ENCODE data around the gene CD48.
A peak's percentile ranks its signal among the peaks of the same experiment; 100 is the strongest.
"Not testable (repeated sequence)": the region's sequence is repeated elsewhere in the genome, so short reads cannot be mapped to it uniquely, and the experiment has no call there.

CD48 gene

DNA sequence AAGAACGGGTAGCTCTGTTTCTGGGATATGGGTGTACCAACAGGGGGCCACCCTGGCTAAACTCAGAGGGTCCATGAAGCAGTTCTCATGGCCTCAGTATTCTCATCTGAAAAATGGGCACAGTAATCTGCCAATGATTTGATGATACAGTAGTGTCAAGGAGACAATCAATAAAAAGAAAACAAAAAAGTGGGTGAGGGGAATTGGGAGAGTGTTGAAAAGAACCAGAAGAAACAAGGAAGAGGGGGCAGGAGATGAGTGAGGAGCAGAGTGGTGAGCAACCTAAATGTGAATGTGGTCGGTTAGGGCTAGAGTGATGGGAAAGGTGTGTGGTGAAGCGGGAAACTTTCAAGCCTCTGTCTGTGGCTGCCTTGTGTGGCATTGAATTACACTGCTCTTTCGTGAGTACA is 29.5 kb upstream of the CD48 start:
- Histone ChIP-seq H3K9me3 (ENCODE audit: control insufficient read depth, low read length) (peaks cover 5% of the 10 kb centered on the region), H3K27me3 (replicated peaks; ENCODE audit: control insufficient read depth, insufficient read depth, low read length) (peaks cover 12% of the 10 kb centered on the region), H3K9ac (ENCODE audit: low read length) (no peak overlapping the region)

DNA sequence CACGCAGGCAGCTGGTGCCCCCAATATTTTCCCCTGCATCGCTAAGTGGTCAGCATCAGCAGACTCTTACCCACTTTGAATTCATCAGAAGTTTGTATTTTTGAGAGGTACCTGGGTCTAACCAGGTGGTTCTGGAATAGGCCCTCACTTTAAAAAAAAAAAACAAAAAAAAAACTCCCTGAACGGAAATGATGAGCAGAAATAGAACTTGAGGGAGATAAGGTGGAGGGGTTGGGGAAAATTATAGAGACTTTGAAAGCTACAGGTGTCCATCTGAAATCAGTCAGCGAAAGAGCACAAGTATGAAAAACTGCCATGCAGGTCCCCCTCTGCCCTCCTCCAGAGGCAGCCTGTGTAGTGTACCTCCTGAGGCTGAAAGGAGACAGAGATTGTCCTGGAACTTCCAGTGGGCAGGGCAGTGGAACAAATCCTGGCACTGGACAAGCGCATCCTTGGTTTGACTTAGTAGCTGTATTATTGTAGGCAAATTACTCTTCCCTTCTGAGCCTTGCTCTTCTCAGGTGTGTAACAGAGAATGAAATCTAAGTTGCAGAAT is 28.6 kb upstream of the CD48 start:
- H3K4me3 ChIP-seq (ENCODE audit: low read length), result no peak overlapping the region
- no peaks in the 10 kb centered on the region for H3K4me1 ChIP-seq (ENCODE audit: control insufficient read depth, insufficient read depth, low read length)
- H3K36me3 ChIP-seq (ENCODE audit: control insufficient read depth, insufficient read depth, low read length, severe bottlenecking), result no peaks in the 10 kb centered on the region
- no peak for DNase-seq (ENCODE audit: low read depth)
- no peak overlapping the region for H3K9ac ChIP-seq (ENCODE audit: low read length)
- peaks cover 5% of the 10 kb centered on the region for H3K9me3 ChIP-seq (ENCODE audit: control insufficient read depth, low read length)
- peaks cover 12% of the 10 kb centered on the region for H3K27me3 ChIP-seq (replicated peaks; ENCODE audit: control insufficient read depth, insufficient read depth, low read length)

More for the DNA sequence above, 29.5 kb upstream of the CD48 start:
- Histone ChIP-seq H3K4me1 (ENCODE audit: control insufficient read depth, insufficient read depth, low read length) (no peaks in the 10 kb centered on the region), H3K4me3 (ENCODE audit: low read length) (no peak overlapping the region), H3K36me3 (ENCODE audit: control insufficient read depth, insufficient read depth, low read length, severe bottlenecking) (no peaks in the 10 kb centered on the region)
- DNase-seq (ENCODE audit: low read depth), result no peak

DNA sequence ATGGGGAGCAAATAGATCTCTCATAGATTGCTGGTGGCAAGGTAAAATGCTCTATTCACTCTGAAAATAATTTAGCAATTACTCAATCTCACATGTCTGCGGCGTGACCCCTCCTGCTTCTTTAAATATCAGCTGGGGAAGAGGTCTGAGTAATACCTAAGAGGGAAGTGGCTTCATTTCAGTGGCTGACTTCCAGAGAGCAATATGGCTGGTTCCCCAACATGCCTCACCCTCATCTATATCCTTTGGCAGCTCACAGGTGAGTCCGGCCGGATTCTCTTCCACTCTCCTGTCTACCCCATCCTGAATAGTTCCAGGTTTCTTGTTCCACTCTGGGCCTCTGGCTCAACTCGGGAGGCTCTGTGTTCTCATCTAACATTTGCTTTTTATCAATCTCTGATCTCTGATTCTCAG is 27.5 kb upstream of the CD48 start, which contains the start of gene SLAMF7:
SLAMF7 (plus strand) TSS at position 150 of the 414 bp plus-strand sequence; CDS start at position 205, 55 bp downstream.
- no peak for DNase-seq (ENCODE audit: low read depth)
- H3K4me3 ChIP-seq (ENCODE audit: low read length), result no peak within 1 kb of the TSS
- peaks cover 12% of the 10 kb centered on the region for H3K27me3 ChIP-seq (replicated peaks; ENCODE audit: control insufficient read depth, insufficient read depth, low read length)
- no peak within 1 kb of the TSS for H3K9ac ChIP-seq (ENCODE audit: low read length)
- H3K4me1 ChIP-seq (ENCODE audit: control insufficient read depth, insufficient read depth, low read length), result no peaks in the 10 kb centered on the region
- peaks cover 10% of the 10 kb centered on the region for H3K9me3 ChIP-seq (ENCODE audit: control insufficient read depth, low read length)
- H3K36me3 ChIP-seq (ENCODE audit: control insufficient read depth, insufficient read depth, low read length, severe bottlenecking), result no peaks in the 10 kb centered on the region

DNA sequence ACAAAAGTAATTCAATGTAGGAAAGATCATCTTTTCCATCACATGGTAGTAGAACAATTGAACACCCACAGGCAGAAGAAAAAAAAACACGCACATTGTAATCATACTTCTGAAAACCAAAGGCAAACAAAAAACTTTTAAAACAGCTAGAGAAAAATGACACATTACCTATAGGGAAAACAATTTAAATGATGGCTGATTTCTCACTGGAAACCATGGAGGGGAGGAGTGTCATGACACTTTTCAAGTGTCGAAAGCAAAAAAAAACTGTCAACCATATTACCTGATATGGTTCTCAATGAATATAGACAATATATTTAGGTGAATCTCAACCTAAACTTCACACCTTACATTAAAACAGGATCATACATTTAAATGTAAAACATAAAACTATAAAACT is 26.6 kb upstream of the CD48 start:
- Histone ChIP-seq H3K9me3 (ENCODE audit: control insufficient read depth, low read length) (peaks cover 10% of the 10 kb centered on the region), H3K27me3 (replicated peaks; ENCODE audit: control insufficient read depth, insufficient read depth, low read length) (peaks cover 12% of the 10 kb centered on the region), H3K4me1 (ENCODE audit: control insufficient read depth, insufficient read depth, low read length) (no peaks in the 10 kb centered on the region), H3K36me3 (ENCODE audit: control insufficient read depth, insufficient read depth, low read length, severe bottlenecking) (no peaks in the 10 kb centered on the region), H3K4me3 (ENCODE audit: low read length) (no peak overlapping the region), H3K9ac (ENCODE audit: low read length) (no peak overlapping the region)
- DNase-seq (ENCODE audit: low read depth), result no peak

DNA sequence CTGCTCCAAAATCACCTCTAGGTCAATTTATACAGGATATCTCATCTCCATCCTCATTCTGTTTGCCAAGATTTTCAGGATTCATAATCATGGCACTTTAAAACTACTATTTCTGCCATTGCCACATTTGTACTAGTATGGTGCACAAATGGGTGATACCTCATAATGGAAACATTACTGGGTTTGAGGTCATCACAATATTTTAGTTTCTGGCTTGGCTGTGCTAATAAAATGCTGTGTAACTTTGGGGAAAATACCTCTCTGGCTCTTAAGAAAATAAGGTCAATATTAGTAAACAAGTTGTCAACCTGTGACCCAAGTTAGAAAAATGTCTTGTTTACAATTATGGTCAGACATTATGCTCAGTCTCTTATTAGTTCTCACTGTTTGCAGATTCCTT is 22.7 kb upstream of the CD48 start:
- Histone ChIP-seq H3K9me3 (ENCODE audit: control insufficient read depth, low read length) (peaks cover 10% of the 10 kb centered on the region), H3K4me1 (ENCODE audit: control insufficient read depth, insufficient read depth, low read length) (no peaks in the 10 kb centered on the region), H3K36me3 (ENCODE audit: control insufficient read depth, insufficient read depth, low read length, severe bottlenecking) (no peaks in the 10 kb centered on the region), H3K9ac (ENCODE audit: low read length) (no peak overlapping the region), H3K4me3 (ENCODE audit: low read length) (no peak overlapping the region), H3K27me3 (replicated peaks; ENCODE audit: control insufficient read depth, insufficient read depth, low read length) (peaks cover 9% of the 10 kb centered on the region)
- no peak for DNase-seq (ENCODE audit: low read depth)

DNA sequence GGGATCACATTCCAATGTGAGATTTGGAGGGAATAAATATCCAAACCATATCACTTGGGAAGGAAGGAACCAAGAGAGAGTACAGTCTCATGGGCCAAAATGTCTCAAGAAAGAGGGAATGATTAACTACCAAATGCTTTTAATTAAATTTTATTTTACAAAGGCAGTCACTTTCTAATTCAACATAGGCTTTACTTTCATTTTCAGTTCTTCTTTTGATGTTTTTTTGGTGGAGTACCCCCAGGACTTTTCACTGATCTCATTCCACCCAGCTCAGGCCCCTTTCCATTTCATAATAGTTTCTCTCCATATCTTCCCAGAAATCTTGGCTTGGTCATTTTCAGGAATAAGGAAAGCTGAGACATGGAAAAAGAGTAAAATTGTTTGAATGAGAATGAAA is 22.3 kb upstream of the CD48 start:
- Histone ChIP-seq H3K4me1 (ENCODE audit: control insufficient read depth, insufficient read depth, low read length) (no peaks in the 10 kb centered on the region), H3K27me3 (replicated peaks; ENCODE audit: control insufficient read depth, insufficient read depth, low read length) (peaks cover 13% of the 10 kb centered on the region), H3K36me3 (ENCODE audit: control insufficient read depth, insufficient read depth, low read length, severe bottlenecking) (no peaks in the 10 kb centered on the region), H3K9me3 (ENCODE audit: control insufficient read depth, low read length) (peaks cover 10% of the 10 kb centered on the region), H3K4me3 (ENCODE audit: low read length) (no peak overlapping the region), H3K9ac (ENCODE audit: low read length) (no peak overlapping the region)
- DNase-seq (ENCODE audit: low read depth), result no peak

DNA sequence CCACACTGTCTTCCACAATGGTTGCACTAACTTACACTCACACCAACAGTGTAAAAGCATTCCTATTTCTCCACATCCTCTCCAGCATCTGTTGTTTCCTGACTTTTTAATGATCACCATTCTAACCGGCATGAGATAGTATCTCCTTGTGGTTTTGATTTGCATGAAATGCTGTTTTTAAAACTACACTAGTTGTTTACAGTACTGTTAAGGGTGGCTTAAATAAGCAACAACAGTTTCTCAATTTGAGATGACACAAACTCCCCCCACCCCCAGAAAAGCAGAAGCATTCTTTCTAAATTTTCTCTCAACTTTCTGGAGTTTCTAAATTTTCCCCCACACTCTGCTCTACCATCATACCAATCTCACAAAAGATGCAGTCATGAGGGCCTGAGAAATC is 20.4 kb upstream of the CD48 start:
- H3K9ac ChIP-seq (ENCODE audit: low read length), result no peak overlapping the region
- no peak overlapping the region for H3K4me3 ChIP-seq (ENCODE audit: low read length)
- no peaks in the 10 kb centered on the region for H3K36me3 ChIP-seq (ENCODE audit: control insufficient read depth, insufficient read depth, low read length, severe bottlenecking)
- peaks cover 3% of the 10 kb centered on the region for H3K4me1 ChIP-seq (ENCODE audit: control insufficient read depth, insufficient read depth, low read length)
- H3K9me3 ChIP-seq (ENCODE audit: control insufficient read depth, low read length), result peaks cover 5% of the 10 kb centered on the region
- no peak for DNase-seq (ENCODE audit: low read depth)
- H3K27me3 ChIP-seq (replicated peaks; ENCODE audit: control insufficient read depth, insufficient read depth, low read length), result peaks cover 17% of the 10 kb centered on the region

DNA sequence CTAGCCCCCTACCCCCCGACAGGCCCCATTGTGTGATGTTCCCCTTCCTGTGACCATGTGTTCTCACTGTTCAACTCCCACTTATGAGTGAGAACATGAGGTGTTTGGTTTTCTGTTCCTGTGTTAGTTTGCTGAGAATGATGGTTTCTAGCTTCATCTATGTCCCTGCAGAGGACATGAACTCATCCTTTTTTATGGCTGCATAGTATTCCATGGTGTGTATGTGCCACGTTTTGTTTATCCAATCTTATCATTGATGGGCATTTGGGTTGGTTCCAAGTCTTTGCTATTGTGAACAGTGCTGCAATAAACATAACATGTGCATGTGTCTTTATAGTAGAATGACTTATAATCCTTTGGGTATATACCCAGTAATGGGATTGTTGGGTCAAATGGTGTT is 19.9 kb upstream of the CD48 start:
- DNase-seq (ENCODE audit: low read depth); H3K36me3 ChIP-seq (ENCODE audit: control insufficient read depth, insufficient read depth, low read length, severe bottlenecking); H3K9ac ChIP-seq (ENCODE audit: low read length); H3K9me3 ChIP-seq (ENCODE audit: control insufficient read depth, low read length); H3K4me1 ChIP-seq (ENCODE audit: control insufficient read depth, insufficient read depth, low read length); H3K4me3 ChIP-seq (ENCODE audit: low read length): not testable (repeated sequence)
- H3K27me3 ChIP-seq (replicated peaks; ENCODE audit: control insufficient read depth, insufficient read depth, low read length), result peaks cover 17% of the 10 kb centered on the region

DNA sequence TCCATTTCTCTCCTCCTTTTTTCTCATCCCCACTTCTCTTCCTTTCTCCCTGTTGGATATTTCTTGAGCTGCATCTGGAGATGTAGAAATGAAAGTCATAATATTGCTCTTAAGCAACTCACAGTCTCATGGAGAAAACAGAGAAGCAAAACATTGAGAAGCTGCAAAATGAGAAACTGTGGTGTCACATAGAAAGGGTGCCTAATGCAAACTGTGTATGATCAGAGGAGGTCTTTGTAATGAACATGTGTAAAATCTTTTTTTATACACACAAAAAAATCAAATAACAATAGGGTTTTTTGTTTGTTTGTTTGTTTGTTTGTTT is 15.7 kb upstream of the CD48 start:
- no peak for DNase-seq (ENCODE audit: low read depth)
- H3K9me3 ChIP-seq (ENCODE audit: control insufficient read depth, low read length), result no peaks in the 10 kb centered on the region
- no peaks in the 10 kb centered on the region for H3K36me3 ChIP-seq (ENCODE audit: control insufficient read depth, insufficient read depth, low read length, severe bottlenecking)
- no peak overlapping the region for H3K9ac ChIP-seq (ENCODE audit: low read length)
- H3K4me3 ChIP-seq (ENCODE audit: low read length), result no peak overlapping the region
- peaks cover 13% of the 10 kb centered on the region for H3K4me1 ChIP-seq (ENCODE audit: control insufficient read depth, insufficient read depth, low read length)
- peaks cover 16% of the 10 kb centered on the region for H3K27me3 ChIP-seq (replicated peaks; ENCODE audit: control insufficient read depth, insufficient read depth, low read length)

DNA sequence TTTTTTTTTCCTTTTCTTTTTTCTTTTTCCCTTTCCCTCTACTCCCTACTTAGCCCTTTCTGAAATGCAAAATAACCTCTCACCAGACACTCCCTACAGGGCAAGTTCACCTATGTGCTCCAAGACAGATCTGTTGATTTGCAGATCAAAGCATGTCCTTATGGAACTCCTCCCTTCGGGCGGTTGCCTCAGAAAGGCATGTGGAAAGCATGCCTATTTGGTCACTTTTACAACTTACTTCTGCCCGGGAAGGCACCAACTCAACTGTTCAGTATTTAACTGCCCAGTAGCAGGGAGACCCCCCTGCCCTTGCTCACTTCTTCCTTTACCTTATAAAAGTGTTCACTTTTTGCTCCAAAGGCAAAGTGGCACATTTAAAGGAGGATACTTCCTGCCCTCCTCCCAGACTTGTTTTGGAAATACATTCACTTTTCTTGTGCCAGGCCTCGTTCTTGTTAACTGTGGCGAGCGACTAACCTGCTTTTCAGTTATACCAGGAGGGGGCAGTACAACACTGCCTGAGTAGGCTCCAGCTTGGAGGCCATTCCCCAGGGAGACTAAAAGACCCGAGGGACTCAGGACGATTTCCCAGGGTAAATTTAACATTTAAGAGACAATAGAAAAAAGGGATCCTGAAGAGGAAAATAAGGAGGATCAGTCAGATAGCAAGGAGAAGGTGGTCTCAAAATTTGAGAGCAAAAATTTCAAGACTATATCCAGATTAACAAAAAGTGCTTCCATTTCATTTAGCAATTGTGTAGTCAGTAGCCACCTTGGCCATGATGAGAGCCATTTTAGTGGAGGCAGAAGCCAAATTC is 15.1 kb upstream of the CD48 start:
- Histone ChIP-seq H3K4me3 (ENCODE audit: low read length) (no peak overlapping the region), H3K4me1 (ENCODE audit: control insufficient read depth, insufficient read depth, low read length) (peaks cover 13% of the 10 kb centered on the region), H3K9me3 (ENCODE audit: control insufficient read depth, low read length) (no peaks in the 10 kb centered on the region), H3K27me3 (replicated peaks; ENCODE audit: control insufficient read depth, insufficient read depth, low read length) (peaks cover 14% of the 10 kb centered on the region), H3K9ac (ENCODE audit: low read length) (peak overlapping the region; percentile 41), H3K36me3 (ENCODE audit: control insufficient read depth, insufficient read depth, low read length, severe bottlenecking) (no peaks in the 10 kb centered on the region)
- peak; percentile 73 for DNase-seq (ENCODE audit: low read depth)

DNA sequence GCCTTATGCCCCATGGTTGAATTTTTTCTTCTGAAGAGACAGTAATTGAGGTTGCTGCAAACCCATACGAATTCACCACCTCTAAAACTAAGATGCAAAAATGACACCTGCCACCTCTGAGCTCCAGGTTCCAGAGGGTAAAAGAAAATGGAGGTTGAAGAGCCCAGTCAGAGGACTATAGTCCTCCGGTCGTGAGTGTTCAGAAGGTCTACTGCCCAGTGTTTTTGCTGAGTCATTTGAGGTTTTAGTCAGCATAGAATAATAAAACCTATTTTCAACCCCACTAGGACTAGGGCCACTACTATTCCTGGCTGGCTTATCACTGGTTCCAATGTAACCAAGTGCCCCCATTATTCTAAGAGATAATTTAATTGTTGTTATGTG is 14.5 kb upstream of the CD48 start:
- Histone ChIP-seq H3K36me3 (ENCODE audit: control insufficient read depth, insufficient read depth, low read length, severe bottlenecking) (no peaks in the 10 kb centered on the region), H3K4me3 (ENCODE audit: low read length) (no peak overlapping the region), H3K27me3 (replicated peaks; ENCODE audit: control insufficient read depth, insufficient read depth, low read length) (peaks cover 14% of the 10 kb centered on the region), H3K9me3 (ENCODE audit: control insufficient read depth, low read length) (no peaks in the 10 kb centered on the region), H3K9ac (ENCODE audit: low read length) (no peak overlapping the region), H3K4me1 (ENCODE audit: control insufficient read depth, insufficient read depth, low read length) (peaks cover 13% of the 10 kb centered on the region)
- no peak for DNase-seq (ENCODE audit: low read depth)
